DND-41 (cell line): ENCODE measurements around the gene LIF.
A peak's percentile ranks its signal among the peaks of the same experiment; 100 is the strongest.

ENCODE experiments used
- ATAC-seq: fragments of 200-7000 bp; cut with Tn5 transposase; 3 replicates; pipeline ENCODE4 v1.9.1; 2021; ENCODE audit warnings: low read depth; ENCODE audit not compliant: insufficient read depth
- DNase-seq: peaks from one replicate; pipeline ENCODE4 v3.0.0-alpha.2; 2020
- H2AFZ ChIP-seq: 2 replicates; pipeline ENCODE4 v1.6.0; 2012; ENCODE audit warnings: low read depth, low read length
- H3K27ac ChIP-seq: 2 replicates; pipeline ENCODE4 v1.5.1; 2012; ENCODE audit warnings: low read length, inconsistent platforms
- H3K27me3 ChIP-seq: fragments of 200-600 bp; sonication (generic); 2 replicates; pipeline ENCODE4 v1.6.0; 2012; ENCODE audit warnings: low read length, mild to moderate bottlenecking, inconsistent platforms; ENCODE audit not compliant: insufficient read depth, poor library complexity
- H3K36me3 ChIP-seq: 2 replicates; pipeline ENCODE4 v1.5.1; 2012; ENCODE audit warnings: low read length, inconsistent platforms; ENCODE audit not compliant: insufficient read depth
- H3K4me1 ChIP-seq: 2 replicates; pipeline ENCODE4 v1.5.1; 2012; ENCODE audit warnings: mild to moderate bottlenecking, low read length; ENCODE audit not compliant: insufficient read depth
- H3K4me2 ChIP-seq: 2 replicates; pipeline ENCODE4 v1.6.0; 2012; ENCODE audit warnings: mild to moderate bottlenecking, moderate library complexity, low read length, inconsistent platforms; ENCODE audit not compliant: insufficient read depth
- H3K4me3 ChIP-seq, 2 experiments: fragments of 200-600 bp in 1 of 2; shearing (Covaris generic) in 1 of 2; 2 replicates each; pipeline ENCODE4 v1.5.1; 2012 to 2016; ENCODE audit warnings: inconsistent platforms in 2 of 2, low read length in 2 of 2, mild to moderate bottlenecking in 2 of 2, low read depth in 1 of 2, moderate library complexity in 1 of 2
- H3K79me2 ChIP-seq: 2 replicates; pipeline ENCODE4 v1.6.0; 2012; ENCODE audit warnings: low read length, inconsistent platforms; ENCODE audit not compliant: insufficient read depth
- H3K9ac ChIP-seq: 2 replicates; pipeline ENCODE4 v1.6.0; 2012; ENCODE audit warnings: low read depth, mild to moderate bottlenecking, inconsistent platforms, low read length, moderate library complexity
- H3K9me3 ChIP-seq: 2 replicates; pipeline ENCODE4 v1.5.1; 2012; ENCODE audit warnings: low read length, moderate library complexity, mild to moderate bottlenecking, inconsistent platforms; ENCODE audit not compliant: insufficient read depth, severe bottlenecking
- H4K20me1 ChIP-seq: 2 replicates; pipeline ENCODE4 v1.6.0; 2012; ENCODE audit warnings: low read length; ENCODE audit not compliant: insufficient read depth
- CTCF ChIP-seq: IDR thresholded peaks from 2 replicates; pipeline ENCODE4 v1.5.1; 2012; ENCODE audit warnings: borderline replicate concordance, low read length, moderate library complexity, mild to moderate bottlenecking; ENCODE audit not compliant: poor library complexity, severe bottlenecking; ENCODE audit errors: extremely low read depth
- EZH2 ChIP-seq: IDR thresholded peaks from 3 replicates; pipeline ENCODE4 v1.6.1; 2012; ENCODE audit warnings: borderline replicate concordance, low read depth, mild to moderate bottlenecking, moderate library complexity, low read length, inconsistent platforms; ENCODE audit not compliant: severe bottlenecking

The LIF gene

DNA sequence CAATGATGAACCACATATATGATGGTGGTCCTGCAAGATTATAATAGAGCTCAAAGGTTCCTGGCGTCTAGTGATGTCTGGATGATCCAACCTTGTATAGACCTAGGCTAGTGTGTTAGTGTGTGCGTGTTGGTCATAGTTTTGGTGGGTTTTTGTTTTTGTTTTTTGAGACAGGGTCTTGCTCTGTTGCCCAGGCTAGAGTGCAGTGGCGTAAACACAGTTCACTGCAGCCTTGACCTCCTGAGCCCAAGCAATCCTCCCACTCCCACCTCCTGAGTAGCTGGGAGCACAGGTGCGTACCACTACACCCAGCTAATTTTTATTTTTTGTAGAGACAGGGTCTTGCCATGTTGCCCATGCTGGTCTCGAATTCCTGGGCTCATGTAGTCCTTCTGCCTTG is 33.4 kb upstream of the LIF start:
- Histone ChIP-seq H3K9me3 (no peaks in the 10 kb centered on the region), H3K27ac (peak overlapping the region; percentile 99), H3K4me2 (no peak overlapping the region), H4K20me1 (no peaks in the 10 kb centered on the region), H2AFZ (no peak overlapping the region), H3K9ac (no peak overlapping the region), H3K4me3 (no peak overlapping the region), H3K4me1 (peaks cover 82% of the 10 kb centered on the region), H3K36me3 (peaks cover 18% of the 10 kb centered on the region), H3K79me2 (peaks cover 22% of the 10 kb centered on the region), H3K27me3 (no peaks in the 10 kb centered on the region)
- DNase-seq, result no peak
- TF ChIP-seq CTCF (no peak), EZH2 (no peak)
- no peak for ATAC-seq

GRCh38 chr22:30279046-30279788 is 32.7 kb upstream of the LIF start:
- H3K9ac ChIP-seq, result no peak overlapping the region
- no peak overlapping the region for H3K4me2 ChIP-seq
- no peaks in the 10 kb centered on the region for H3K27me3 ChIP-seq
- peaks cover 82% of the 10 kb centered on the region for H3K4me1 ChIP-seq
- H3K9me3 ChIP-seq, result no peaks in the 10 kb centered on the region
- ATAC-seq (no peak), DNase-seq (no peak)
- TF ChIP-seq CTCF (no peak), EZH2 (no peak)
- peaks cover 21% of the 10 kb centered on the region for H3K79me2 ChIP-seq
- H3K27ac ChIP-seq, result peak overlapping the region; percentile 99
- H3K36me3 ChIP-seq, result peaks cover 11% of the 10 kb centered on the region; the same call in 1 of the 2 replicates
- H4K20me1 ChIP-seq, result no peaks in the 10 kb centered on the region
- no peak overlapping the region for H3K4me3 ChIP-seq
- H2AFZ ChIP-seq, result no peak overlapping the region

- 0 out of 3 replicates have a peak, but pooled peaks have one; percentile 27 for ATAC-seq
- Histone ChIP-seq H3K4me2 (0 out of 2 replicates have a peak overlapping the region, but pooled peaks have one; percentile 6), H3K4me3 (no peak overlapping the region), H3K9me3 (no peaks in the 10 kb centered on the region), H3K4me1 (peaks cover 82% of the 10 kb centered on the region), H3K9ac (peak overlapping the region; percentile 62), H3K36me3 (peaks cover 4% of the 10 kb centered on the region; the same call in 1 of the 2 replicates), H4K20me1 (no peaks in the 10 kb centered on the region), H3K27me3 (no peaks in the 10 kb centered on the region), H3K27ac (peak overlapping the region; percentile 99), H3K79me2 (peaks cover 24% of the 10 kb centered on the region), H2AFZ (peak overlapping the region; percentile 5; the same call in 1 of the 2 replicates)
- peak; percentile 67 for DNase-seq
- TF ChIP-seq EZH2 (no peak), CTCF (no peak)
Measured at GRCh38 chr22:30277547-30278344, 31.2 kb upstream of the LIF start.
